Neuron (in vitro differentiated cells): ENCODE measurements around the gene IKZF2.

Source experiments
- H2AFZ ChIP-seq: one replicate; pipeline ENCODE4 v1.6.1; 2013; ENCODE audit warnings: low read depth, mild to moderate bottlenecking, inconsistent platforms, low read length, moderate library complexity
- H3K27me3 ChIP-seq: one replicate; pipeline ENCODE4 v1.6.1; 2013; ENCODE audit warnings: low read length; ENCODE audit not compliant: insufficient read depth
- H3K36me3 ChIP-seq: one replicate; pipeline ENCODE4 v1.6.1; 2013; ENCODE audit warnings: low read length; ENCODE audit not compliant: insufficient read depth
- H3K4me1 ChIP-seq: one replicate; pipeline ENCODE4 v1.6.1; 2013; ENCODE audit warnings: low read length; ENCODE audit not compliant: insufficient read depth
- H3K4me3 ChIP-seq: 2 replicates; pipeline ENCODE4 v1.5.1; 2013; ENCODE audit warnings: mild to moderate bottlenecking, low read length, moderate library complexity
- H3K9me3 ChIP-seq: one replicate; pipeline ENCODE4 v1.6.1; 2013; ENCODE audit warnings: low read length

IKZF2 gene

DNA sequence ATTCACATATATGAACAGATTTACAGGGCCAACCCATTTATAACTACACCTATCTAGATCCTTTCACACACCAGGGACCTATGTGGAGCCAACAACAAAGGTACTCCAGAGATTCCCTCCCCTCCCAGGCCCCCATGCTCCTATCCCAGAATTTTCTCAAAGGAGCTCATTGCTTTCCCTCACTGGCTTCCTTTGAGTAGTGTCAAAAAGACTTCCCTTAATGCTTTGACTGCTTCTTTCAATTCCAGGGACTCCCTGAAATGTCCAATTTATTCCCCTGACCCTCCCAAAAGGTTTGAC lies 46.6 kb downstream of the IKZF2 start:
- H3K27me3 ChIP-seq: no peaks in the 10 kb centered on the region
- H3K4me3 ChIP-seq: no peak overlapping the region
- peaks cover 3% of the 10 kb centered on the region for H3K9me3 ChIP-seq
- H3K36me3 ChIP-seq: no peaks in the 10 kb centered on the region
- H2AFZ ChIP-seq: no peak overlapping the region
- no peaks in the 10 kb centered on the region for H3K4me1 ChIP-seq

DNA sequence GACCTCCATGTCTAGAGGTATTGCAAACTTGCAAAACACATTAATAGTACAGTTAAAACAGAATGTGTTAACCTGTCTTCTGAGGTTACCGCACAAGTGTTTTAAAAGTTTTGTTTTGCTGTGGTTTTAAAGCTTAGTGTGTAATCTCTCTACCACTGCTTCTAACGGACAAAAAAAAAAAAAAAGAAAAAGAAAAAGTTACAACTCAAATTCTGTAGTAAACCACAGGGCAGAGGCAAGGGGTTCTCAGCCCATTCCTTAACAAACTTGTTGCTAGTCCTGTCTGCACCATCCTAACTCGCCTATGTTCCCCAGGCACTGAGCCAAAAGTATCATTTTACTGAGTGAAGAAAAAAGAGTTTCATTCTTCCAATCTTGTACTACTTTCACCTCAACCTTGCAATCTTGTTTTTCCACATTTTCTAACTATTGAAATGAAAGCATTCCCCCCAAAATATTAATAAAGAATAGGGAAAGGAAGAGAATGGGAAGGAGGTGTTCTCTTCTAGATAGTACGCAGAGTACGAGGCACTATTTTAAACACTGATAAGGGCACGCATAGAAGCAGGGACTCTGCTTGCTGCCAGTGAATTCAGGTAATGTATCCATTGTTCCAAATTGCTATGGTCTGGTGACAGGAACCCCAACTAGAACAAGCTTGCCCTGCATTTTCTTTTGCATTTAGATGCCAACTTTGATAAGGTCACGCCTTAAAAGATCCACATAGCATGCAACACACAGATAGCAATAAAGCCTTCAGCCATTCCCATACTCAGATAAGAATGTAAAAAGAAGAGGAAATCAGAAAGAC lies 47.1 kb downstream of the IKZF2 start:
- H3K4me3 ChIP-seq: no peak overlapping the region
- H3K36me3 ChIP-seq: no peaks in the 10 kb centered on the region
- no peak overlapping the region for H2AFZ ChIP-seq
- peaks cover 3% of the 10 kb centered on the region for H3K9me3 ChIP-seq
- no peaks in the 10 kb centered on the region for H3K27me3 ChIP-seq
- no peaks in the 10 kb centered on the region for H3K4me1 ChIP-seq

DNA sequence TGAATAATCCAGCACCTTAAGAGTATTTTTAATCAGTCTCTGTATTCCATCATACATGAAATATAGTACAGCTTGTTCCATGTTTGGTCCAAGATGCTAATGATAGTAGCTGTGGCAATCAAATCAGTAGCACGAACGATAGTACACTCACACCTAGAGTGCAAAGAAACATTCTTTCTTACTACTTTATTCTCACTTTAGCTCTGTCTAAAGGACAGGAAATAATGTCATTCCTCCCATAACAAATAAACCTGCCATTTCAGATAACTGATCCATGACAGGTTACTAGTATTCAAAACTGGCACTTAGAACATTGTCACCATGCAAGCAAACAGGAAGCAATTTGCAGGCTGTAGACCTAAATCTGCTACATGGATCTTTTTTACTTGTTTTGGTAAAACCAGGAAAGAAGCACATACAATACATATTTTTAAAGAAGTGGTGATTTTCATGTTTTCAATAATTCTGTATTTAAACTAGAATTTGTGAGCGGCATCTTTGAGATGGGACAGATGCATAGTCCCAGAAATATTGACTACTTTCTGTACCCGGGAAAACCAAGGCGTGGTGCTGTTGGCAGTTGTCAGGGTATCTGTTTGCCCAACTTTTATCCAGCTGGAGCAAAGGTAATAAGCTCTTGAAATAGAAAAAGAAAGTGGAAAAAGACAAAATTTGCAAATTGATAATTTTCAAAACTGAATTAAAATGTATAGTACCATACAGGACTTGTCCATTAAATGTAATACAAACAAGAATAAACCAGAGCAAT lies 49.5 kb downstream of the IKZF2 start:
- Histone ChIP-seq H3K36me3 (no peaks in the 10 kb centered on the region), H3K4me1 (no peaks in the 10 kb centered on the region), H2AFZ (no peak overlapping the region), H3K27me3 (no peaks in the 10 kb centered on the region), H3K9me3 (no peaks in the 10 kb centered on the region), H3K4me3 (no peak overlapping the region)

DNA sequence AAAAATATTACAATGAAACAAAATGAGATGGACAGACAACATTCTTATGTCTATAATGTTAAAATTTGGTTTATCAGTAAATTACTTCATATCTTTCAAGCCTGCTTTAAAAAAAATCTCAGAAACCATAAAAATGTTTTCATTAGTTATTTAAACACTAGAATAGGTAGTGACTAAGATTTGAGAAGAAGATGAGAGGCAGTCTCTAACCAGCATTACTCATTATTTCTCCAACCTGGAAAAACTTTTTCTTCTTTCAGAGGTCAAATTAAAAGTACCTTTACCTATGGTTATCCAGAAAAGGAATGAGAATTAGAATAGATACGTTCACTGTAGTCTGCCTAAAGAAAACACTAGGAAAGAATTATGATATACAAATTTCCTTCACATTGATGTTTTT lies 50.3 kb downstream of the IKZF2 start:
- H2AFZ ChIP-seq: no peak overlapping the region
- H3K4me3 ChIP-seq: no peak overlapping the region
- no peaks in the 10 kb centered on the region for H3K4me1 ChIP-seq
- no peaks in the 10 kb centered on the region for H3K9me3 ChIP-seq
- no peaks in the 10 kb centered on the region for H3K27me3 ChIP-seq
- H3K36me3 ChIP-seq: no peaks in the 10 kb centered on the region

DNA sequence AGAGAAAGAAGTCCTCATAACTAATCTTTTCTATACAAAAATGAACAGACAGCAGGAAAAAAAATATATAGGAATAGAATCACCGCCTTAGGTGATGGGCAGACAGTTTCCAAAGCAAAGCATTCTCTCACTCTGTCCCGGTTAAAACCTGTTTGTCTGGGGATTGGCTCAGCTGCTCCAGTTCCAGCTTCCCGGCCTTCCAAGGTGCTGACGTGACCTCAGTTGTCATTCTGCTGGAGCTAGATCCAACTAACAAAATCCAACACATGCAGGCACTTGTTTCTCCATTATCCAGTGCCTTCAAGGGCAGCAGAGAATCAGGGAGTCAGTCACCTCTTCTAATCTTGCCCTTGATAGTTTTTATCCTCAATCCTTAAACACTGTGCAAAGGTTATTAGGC lies 52.8 kb downstream of the IKZF2 start:
- no peaks in the 10 kb centered on the region for H3K9me3 ChIP-seq
- H3K4me3 ChIP-seq: no peak overlapping the region
- H3K4me1 ChIP-seq: no peaks in the 10 kb centered on the region
- H3K27me3 ChIP-seq: no peaks in the 10 kb centered on the region
- H2AFZ ChIP-seq: no peak overlapping the region
- no peaks in the 10 kb centered on the region for H3K36me3 ChIP-seq

DNA sequence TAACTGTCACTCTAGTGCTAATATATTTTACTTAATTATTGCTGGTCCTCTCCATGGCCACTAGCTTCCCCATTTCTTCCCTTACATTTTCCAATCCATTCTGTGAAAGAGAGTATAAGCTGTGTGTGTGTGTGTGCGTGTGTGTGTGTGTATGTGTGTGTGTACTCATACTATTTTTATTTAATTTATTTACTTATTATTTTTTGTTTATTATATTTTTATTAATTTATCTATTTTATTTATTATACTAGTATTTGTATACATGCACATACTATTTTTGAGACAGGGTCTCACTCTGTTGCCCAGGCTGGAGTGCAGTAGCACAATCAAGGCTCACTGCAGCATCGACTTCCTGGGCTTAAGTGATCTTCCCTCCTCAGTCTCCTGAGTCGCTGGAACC lies 59.6 kb downstream of the IKZF2 start:
- Histone ChIP-seq H3K36me3 (no peaks in the 10 kb centered on the region), H3K9me3 (no peaks in the 10 kb centered on the region), H2AFZ (no peak overlapping the region), H3K4me3 (no peak overlapping the region), H3K4me1 (peaks cover 3% of the 10 kb centered on the region), H3K27me3 (no peaks in the 10 kb centered on the region)

DNA sequence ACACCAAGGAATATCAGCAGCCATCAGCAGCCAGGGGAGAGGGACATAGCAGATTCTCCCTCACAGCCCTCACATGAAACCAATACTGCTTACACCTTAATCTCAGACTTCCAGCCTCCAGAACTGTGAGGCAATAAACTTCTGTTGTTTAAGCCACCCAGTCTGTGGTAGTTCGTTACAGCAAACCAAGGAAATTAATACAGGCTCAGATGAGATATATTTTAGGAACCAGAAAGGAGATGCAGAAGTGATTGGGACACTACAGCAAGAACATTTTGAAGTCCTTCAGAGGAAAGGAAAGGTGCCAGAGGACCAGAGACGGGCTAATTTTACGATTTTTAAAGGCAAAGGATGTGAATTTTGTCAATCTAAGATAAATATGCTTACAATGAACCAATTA lies 60.6 kb downstream of the IKZF2 start:
- no peak overlapping the region for H3K4me3 ChIP-seq
- no peak overlapping the region for H2AFZ ChIP-seq
- H3K4me1 ChIP-seq: peaks cover 11% of the 10 kb centered on the region
- no peaks in the 10 kb centered on the region for H3K9me3 ChIP-seq
- no peaks in the 10 kb centered on the region for H3K36me3 ChIP-seq
- H3K27me3 ChIP-seq: no peaks in the 10 kb centered on the region

DNA sequence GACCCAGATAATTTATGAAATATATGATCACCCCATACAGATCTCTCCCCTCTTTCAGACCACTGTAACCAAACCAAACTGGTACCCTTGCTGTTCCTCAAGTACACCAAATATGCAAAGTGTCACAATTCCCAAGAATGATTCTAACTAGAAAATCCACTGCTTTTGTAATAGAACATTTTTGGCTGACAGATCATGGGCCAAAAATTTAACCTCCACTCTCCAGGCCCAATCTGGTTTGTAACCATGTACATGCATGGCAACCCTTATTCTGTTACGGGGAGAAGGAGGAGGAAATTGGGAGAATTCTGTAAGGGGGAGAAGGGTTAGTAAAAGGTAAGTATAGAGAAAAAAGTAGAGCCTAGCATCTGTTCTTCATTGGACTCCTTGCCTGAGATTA lies 62.0 kb downstream of the IKZF2 start:
- Histone ChIP-seq H3K9me3 (no peaks in the 10 kb centered on the region), H3K36me3 (no peaks in the 10 kb centered on the region), H2AFZ (no peak overlapping the region), H3K4me3 (no peak overlapping the region), H3K27me3 (no peaks in the 10 kb centered on the region), H3K4me1 (peaks cover 11% of the 10 kb centered on the region)

DNA sequence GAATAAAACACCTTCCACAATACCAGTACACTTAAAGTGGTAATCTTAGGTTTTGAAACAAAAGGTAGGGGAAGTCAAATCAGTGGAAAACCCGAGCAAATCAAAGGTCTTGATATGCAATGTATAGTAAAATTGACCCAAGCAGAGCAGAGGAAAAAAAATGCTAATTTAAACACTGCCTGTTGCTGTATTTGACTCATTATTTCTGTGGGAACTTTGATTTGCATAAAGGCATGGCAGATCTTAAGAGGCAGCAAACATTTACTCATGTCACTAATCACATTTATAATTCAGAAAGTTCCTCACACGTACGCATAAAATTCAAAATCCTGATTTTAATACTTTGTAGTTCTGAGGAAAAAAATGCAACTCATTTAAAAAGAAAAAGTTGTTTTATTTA lies 64.4 kb downstream of the IKZF2 start:
- Histone ChIP-seq H3K36me3 (no peaks in the 10 kb centered on the region), H3K27me3 (no peaks in the 10 kb centered on the region), H3K4me1 (peaks cover 11% of the 10 kb centered on the region), H3K9me3 (no peaks in the 10 kb centered on the region), H2AFZ (no peak overlapping the region), H3K4me3 (no peak overlapping the region)

DNA sequence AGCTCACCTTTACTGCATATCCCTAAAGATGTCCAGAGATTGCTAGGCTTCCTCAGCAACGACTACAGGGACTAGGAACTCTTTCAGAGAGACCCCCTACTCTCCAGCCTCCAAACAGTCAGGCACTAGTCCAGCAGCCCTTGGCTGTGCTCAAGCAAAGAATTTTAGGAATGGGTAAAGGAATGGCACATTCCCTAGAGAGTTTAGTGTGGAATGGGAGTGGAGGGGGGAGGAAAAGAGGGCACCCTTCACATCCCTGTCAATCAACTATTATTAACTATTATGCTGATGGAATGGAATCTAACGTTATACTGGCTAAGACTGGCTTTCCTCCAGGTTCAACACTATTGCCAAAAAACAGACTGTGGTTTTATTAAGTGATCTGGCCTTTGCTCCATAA lies 64.8 kb downstream of the IKZF2 start:
- Histone ChIP-seq H3K4me1 (peaks cover 11% of the 10 kb centered on the region), H3K36me3 (no peaks in the 10 kb centered on the region), H3K27me3 (no peaks in the 10 kb centered on the region), H2AFZ (no peak overlapping the region), H3K9me3 (no peaks in the 10 kb centered on the region), H3K4me3 (no peak overlapping the region)

DNA sequence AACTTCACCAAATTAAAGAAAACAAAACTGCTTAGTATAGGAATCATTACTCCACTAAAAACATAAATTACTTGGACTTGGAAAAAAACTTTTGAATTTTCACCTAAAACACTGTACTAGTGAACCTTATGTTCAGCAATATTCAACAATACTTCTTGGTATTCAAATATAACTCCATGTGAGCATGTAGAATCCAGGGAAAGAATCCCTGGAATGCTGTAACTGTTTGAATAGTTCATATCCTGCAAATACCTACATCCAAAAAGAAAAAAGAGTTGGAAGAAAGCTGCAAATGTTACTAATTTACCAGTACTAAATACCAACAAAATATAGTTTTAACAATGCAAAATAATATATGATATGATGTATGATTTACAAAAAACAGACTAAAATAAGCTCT lies 65.4 kb downstream of the IKZF2 start:
- H3K4me3 ChIP-seq: no peak overlapping the region
- H3K36me3 ChIP-seq: no peaks in the 10 kb centered on the region
- no peaks in the 10 kb centered on the region for H3K27me3 ChIP-seq
- H2AFZ ChIP-seq: no peak overlapping the region
- H3K9me3 ChIP-seq: no peaks in the 10 kb centered on the region
- peaks cover 11% of the 10 kb centered on the region for H3K4me1 ChIP-seq

DNA sequence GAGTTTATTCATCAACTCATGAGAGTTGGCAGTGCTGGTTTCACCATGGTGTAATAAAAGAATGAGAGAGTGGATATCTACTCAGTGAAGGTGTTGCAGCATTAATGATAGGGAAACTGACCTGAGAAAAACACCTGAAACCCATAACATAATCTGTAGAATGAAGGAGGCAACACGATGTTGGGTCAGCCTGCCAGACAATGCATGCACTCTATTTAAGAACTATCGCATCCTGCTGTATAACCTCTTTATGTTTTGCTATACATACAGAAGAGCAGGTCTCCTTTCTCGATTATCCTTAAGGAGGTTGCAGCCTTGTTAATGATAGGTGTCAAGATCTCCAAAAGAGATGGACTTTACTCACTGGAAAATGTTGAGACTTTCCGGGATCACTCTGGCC lies 65.9 kb downstream of the IKZF2 start:
- H2AFZ ChIP-seq: no peak overlapping the region
- H3K9me3 ChIP-seq: no peaks in the 10 kb centered on the region
- H3K4me1 ChIP-seq: peaks cover 11% of the 10 kb centered on the region

DNA sequence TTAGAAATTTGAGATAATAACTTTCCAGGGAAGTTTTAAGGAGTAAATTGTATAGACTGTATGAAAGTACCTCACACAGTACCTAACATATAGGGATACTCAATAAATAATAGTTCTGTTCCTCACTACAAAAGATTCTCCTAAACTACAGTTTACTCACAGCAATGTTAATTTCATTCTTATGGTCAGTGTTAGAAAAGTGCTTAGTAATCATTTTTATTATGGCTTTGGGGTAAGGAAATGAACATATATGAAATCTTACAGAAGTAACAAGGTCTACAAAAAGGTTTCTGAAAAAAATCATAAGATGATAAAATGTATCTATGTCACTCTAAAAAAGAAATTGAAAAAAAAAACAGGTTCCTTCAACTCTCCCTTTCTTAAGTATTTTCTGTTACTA lies 67.2 kb downstream of the IKZF2 start:
- no peaks in the 10 kb centered on the region for H3K9me3 ChIP-seq
- H3K4me1 ChIP-seq: peaks cover 11% of the 10 kb centered on the region
- H3K36me3 ChIP-seq: no peaks in the 10 kb centered on the region
- H2AFZ ChIP-seq: no peak overlapping the region
- H3K27me3 ChIP-seq: no peaks in the 10 kb centered on the region
- no peak overlapping the region for H3K4me3 ChIP-seq

More for the DNA sequence above, 65.9 kb downstream of the IKZF2 start:
- no peak overlapping the region for H3K4me3 ChIP-seq
- no peaks in the 10 kb centered on the region for H3K27me3 ChIP-seq
- no peaks in the 10 kb centered on the region for H3K36me3 ChIP-seq
